ENCODE data around the gene TTC3.

TTC3 gene

DNA sequence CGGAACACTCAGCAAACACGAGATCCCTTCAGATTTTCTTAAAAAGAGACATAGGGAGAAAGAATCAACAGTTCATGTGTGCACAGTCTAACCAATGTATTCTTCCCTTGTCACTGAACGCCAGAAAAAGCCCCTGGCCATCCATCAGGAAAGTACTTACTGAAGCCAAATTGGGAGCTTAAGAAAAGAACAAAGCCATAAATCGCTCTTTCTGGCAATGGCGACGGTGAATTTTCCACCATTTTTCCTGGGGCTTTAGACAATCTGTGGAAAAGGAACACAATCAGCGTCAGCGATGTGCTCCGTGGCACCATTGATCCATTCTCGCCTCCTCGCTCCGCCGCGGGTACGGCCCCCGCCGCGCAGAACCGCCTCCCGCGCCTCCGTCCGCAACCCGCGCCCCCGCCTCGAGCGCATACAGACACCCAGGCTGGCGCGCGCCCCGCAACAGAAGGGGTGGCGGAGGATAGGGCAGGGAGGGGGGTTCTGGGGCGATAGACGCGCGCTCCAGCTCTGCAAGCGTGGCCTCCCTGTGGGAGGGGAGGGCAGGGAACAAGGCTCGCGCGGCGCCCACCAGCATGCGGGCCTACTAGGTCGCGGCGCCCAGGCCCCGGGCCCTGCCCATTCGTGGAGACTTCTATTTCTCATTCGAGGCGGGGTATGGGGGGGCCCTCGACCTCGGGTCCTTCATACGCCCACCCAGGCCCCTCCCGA lies 623 bp upstream of the TTC3 start:
- Mint-ChIP-seq H3K27me3 (no peaks in the 10 kb centered on the region), H3K27ac (peak overlapping the region; percentile 95), H3K36me3 (peaks cover 16% of the 10 kb centered on the region), H3K9me3 (no peaks in the 10 kb centered on the region), H3K4me1 (peaks cover 21% of the 10 kb centered on the region), H3K4me3 (peak overlapping the region; percentile 86)
- peak; percentile 27 for ATAC-seq (ENCODE audit: low read depth)
- DNase-seq (ENCODE audit: low spot score in 2 of 2) = no peak

DNA sequence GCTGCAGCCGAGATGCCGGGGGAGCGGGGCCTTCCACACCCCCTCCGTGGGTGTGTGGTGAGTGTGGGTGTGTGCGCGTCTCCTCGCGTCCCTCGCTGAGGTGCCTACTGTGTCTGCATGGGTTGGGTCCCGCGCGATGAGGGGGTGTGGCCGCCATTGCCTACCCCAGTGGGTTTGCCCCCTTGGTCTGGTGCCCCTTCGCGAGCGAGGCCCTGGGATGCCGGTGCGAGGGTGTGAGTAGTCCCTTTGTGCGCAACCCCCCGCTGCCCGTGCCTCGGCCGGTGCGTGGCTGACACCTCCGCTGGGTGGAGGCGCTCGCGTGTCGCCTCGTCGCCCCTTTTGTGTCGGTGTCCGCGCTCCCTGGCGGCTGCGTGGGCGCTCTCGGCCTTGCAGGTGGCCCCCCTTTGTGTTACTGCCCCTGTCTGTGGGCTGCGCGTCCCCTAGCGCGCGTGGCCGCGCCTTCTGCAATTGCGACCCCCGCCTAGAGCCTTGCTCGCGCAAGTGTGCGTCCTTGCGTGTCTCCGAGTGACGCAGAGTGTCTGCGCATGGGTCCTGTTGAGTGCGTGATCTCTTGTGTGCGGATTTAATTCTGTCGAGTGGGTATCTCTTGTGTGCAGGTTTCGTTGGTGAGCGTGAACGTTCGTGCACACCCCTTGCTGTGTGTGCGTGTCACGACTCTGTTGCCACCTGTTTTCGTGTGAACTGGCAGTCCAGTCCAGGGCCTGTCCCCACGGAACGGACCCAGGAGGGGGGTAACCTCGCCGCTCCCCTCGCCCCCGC lies 553 bp downstream of the TTC3 start:
- no peaks in the 10 kb centered on the region for H3K9me3 Mint-ChIP-seq
- H3K36me3 Mint-ChIP-seq = peaks cover 11% of the 10 kb centered on the region
- DNase-seq (ENCODE audit: low spot score in 2 of 2) (peak; percentile 74 to 83), ATAC-seq (ENCODE audit: low read depth) (peak; percentile 66)
- H3K27ac Mint-ChIP-seq = peak overlapping the region; percentile 95
- H3K27me3 Mint-ChIP-seq = no peaks in the 10 kb centered on the region
- H3K4me1 Mint-ChIP-seq = peaks cover 24% of the 10 kb centered on the region
- peak overlapping the region; percentile 96 for H3K4me3 Mint-ChIP-seq

DNA sequence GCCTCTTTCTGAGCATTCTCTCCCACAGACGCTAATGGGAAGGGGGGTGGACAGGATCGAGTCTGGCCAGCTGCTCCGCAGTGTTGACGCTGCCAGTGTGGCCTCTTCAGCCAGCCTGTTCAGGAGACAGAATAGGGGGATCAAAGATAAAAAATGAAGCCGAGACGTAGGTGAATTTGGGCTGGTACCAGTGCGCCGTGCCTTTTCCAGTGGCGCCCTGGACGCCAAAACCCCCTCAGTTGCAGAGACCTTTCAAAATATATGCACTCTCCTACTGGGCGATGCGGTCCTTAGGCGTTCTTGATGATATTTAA lies 1.1 kb downstream of the TTC3 start:
- no peaks in the 10 kb centered on the region for H3K27me3 Mint-ChIP-seq
- DNase-seq (ENCODE audit: low spot score in 2 of 2) (no peak), ATAC-seq (ENCODE audit: low read depth) (no peak)
- H3K4me3 Mint-ChIP-seq = peak overlapping the region; percentile 96
- peaks cover 1% of the 10 kb centered on the region for H3K9me3 Mint-ChIP-seq
- peaks cover 7% of the 10 kb centered on the region for H3K36me3 Mint-ChIP-seq
- H3K27ac Mint-ChIP-seq = peak overlapping the region; percentile 95
- peaks cover 26% of the 10 kb centered on the region for H3K4me1 Mint-ChIP-seq

DNA sequence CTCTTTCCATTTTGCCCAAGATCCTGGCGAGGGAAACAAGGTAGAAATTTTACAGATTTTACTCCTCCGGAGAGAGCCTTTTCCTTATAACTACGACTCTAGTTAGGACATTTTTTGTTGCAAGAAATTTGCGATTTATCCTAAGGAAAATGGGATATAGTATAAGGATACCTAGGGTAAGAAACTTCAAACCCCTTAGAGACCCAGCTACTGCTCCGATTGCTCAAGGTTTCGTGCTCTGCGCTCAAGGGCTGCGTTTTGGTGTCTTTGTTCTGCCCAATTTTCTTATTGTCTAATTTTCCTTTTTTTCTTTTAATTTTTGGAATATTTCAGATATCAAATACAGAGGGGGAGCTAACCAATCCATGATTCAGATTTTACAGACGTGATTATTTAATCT lies 1.5 kb downstream of the TTC3 start:
- DNase-seq (ENCODE audit: low spot score in 2 of 2) (no peak), ATAC-seq (ENCODE audit: low read depth) (no peak)
- peak overlapping the region; percentile 96 for H3K4me3 Mint-ChIP-seq
- H3K9me3 Mint-ChIP-seq = peaks cover 2% of the 10 kb centered on the region
- peaks cover 28% of the 10 kb centered on the region for H3K4me1 Mint-ChIP-seq
- peaks cover 7% of the 10 kb centered on the region for H3K36me3 Mint-ChIP-seq
- no peaks in the 10 kb centered on the region for H3K27me3 Mint-ChIP-seq
- H3K27ac Mint-ChIP-seq = peak overlapping the region; percentile 95

DNA sequence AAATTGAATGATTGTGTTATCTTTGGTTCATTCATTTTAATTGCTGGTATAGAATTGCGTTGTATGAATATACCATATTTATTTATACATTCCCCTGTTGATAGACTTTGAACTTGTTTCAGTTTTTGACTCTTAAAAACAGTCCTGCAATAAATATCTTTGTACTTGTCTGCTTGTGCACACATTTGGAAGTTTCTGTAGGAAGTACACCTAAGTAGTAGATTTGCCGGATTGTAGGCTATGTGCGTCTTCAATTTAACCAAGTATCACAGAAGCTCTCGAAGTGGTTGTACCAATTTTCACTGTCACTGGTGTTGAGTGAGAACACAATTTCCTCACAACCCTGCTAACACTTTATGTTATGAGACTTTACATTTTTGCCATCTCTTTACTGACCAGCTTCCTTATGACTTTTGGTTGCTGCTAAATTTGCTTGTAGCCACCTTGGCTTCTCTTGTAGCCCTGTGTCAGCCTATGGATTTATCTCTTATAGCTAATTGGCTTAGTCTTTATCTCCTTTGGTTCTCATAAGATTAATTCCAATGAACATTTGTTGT lies 2.2 kb downstream of the TTC3 start:
- ATAC-seq (ENCODE audit: low read depth) = no peak
- no peak for DNase-seq (ENCODE audit: low spot score in 2 of 2)
- no peak overlapping the region for H3K27ac Mint-ChIP-seq
- H3K27me3 Mint-ChIP-seq = no peaks in the 10 kb centered on the region
- H3K4me3 Mint-ChIP-seq = no peak overlapping the region
- H3K36me3 Mint-ChIP-seq = peaks cover 4% of the 10 kb centered on the region
- H3K9me3 Mint-ChIP-seq = peaks cover 4% of the 10 kb centered on the region
- peaks cover 25% of the 10 kb centered on the region for H3K4me1 Mint-ChIP-seq

DNA sequence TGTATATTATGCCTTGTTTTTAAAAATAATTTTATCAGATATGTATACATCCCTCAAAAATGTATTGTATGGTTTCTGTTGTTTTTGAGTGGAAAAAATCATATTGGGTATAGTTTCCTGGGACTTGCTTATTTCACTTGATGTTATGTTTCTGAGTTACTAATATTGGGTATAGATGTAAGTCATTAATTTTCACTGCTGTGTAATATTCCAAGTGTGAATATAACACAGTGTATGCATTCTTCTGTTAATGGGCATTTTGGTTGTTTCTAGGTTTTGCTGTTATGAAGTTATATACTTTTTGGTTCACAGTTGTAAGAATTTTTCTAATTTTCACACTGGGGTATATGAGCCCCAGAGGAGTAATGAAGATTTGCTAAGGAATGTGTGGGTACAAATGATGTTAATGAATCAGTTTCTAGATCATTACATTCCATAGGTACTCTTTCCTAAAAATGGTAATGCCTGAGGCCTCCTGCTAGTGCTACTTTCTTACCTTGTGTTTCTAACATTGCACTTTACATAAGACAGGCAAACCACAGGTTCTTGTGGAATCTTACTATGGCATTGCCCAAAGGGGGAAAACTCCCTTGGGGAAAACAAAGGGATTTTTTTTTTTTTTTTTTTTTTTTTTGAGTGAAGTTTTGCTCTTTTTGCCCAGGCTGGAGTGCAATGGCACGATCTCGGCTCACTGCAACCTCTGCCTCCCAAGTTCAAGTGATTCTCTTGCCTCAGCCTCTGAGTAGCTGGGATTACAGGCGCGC lies 3.2 kb downstream of the TTC3 start:
- peaks cover 4% of the 10 kb centered on the region for H3K9me3 Mint-ChIP-seq
- H3K36me3 Mint-ChIP-seq = peaks cover 4% of the 10 kb centered on the region
- DNase-seq (ENCODE audit: low spot score in 2 of 2) (no peak), ATAC-seq (ENCODE audit: low read depth) (no peak)
- H3K27me3 Mint-ChIP-seq = no peaks in the 10 kb centered on the region
- peaks cover 19% of the 10 kb centered on the region for H3K4me1 Mint-ChIP-seq
- no peak overlapping the region for H3K27ac Mint-ChIP-seq
- H3K4me3 Mint-ChIP-seq = no peak overlapping the region

DNA sequence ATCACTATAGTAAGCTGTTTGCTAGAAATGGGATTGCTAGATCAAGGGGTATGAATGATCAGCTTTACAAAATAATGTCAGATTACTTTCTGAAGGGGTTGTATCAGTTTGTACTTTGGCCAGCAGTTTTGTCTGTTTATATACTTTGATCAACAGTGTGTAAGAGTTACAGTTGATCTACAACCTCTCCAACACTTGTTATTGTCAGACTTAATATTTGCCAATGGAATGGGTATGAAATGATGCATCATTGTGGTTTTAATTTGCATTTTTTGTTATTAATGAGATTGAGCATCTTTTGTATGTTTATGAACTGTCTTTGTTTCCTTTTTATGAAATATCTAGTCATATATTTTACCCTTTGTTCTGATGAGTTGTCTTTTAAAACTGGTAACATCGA lies 4.3 kb downstream of the TTC3 start:
- DNase-seq (ENCODE audit: low spot score in 2 of 2) = no peak
- no peak overlapping the region for H3K27ac Mint-ChIP-seq

DNA sequence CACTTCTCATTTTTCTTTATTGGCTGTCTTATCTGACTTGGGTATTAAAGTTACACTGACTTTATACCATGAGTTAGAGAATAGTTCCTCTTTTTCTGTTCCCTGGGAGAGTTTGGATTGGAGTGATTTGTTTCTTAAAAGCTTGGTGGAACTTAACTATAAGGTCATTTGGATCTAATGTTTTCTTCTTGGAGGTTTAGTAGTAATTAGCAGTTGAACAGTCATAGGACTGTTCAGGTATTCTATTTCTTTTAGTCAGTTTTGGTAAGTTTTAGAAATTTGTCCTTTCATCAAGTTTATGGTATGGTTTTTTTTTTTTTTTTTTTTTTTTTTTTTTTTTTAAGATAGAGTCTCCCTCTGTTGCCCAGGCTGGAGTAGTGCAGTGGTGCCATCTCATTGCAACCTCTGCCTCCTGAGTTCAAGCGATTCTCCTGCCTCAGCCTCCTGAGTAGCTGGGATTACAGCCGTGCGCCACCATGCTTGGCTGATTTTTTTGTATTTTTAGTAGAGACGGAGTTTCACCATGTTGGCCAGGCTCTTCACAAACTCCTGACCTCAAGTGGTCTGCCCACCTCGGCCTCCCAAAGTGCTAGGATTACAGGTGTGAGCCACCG lies 6.3 kb downstream of the TTC3 start:
- ATAC-seq (ENCODE audit: low read depth) (peak; percentile 67), DNase-seq (ENCODE audit: low spot score in 2 of 2) (no peak)
- H3K36me3 Mint-ChIP-seq = peaks cover 7% of the 10 kb centered on the region
- H3K27me3 Mint-ChIP-seq = no peaks in the 10 kb centered on the region
- H3K9me3 Mint-ChIP-seq = peaks cover 4% of the 10 kb centered on the region
- H3K4me1 Mint-ChIP-seq = peaks cover 21% of the 10 kb centered on the region
- no peak overlapping the region for H3K4me3 Mint-ChIP-seq
- peak overlapping the region; percentile 57 for H3K27ac Mint-ChIP-seq

More for the DNA sequence above, 4.3 kb downstream of the TTC3 start:
- Mint-ChIP-seq H3K27me3 (no peaks in the 10 kb centered on the region), H3K9me3 (peaks cover 4% of the 10 kb centered on the region), H3K4me3 (no peak overlapping the region), H3K4me1 (peaks cover 12% of the 10 kb centered on the region), H3K36me3 (peaks cover 4% of the 10 kb centered on the region)
- no peak for ATAC-seq (ENCODE audit: low read depth)

DNA sequence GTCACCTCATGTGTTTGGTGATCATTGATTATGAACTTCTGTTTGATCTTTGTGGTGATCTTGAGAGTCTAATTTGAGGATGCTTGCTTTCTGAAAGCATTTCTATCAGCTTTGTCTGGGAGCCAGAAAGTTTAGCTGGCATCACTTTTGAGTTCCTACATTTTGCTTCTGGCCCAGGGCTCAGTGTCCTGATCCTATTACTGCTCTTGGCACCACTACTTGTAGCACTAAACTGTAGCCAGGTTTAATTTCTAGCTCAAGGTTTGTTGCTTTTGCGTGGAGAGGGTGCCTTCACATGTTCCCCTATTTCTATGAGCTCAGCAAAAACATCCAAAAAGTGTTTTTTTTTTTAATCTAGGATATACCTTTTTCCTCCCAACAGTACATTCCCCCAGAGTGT lies 9.3 kb downstream of the TTC3 start:
- Mint-ChIP-seq H3K9me3 (peaks cover 4% of the 10 kb centered on the region), H3K27ac (no peak overlapping the region), H3K4me1 (peaks cover 19% of the 10 kb centered on the region), H3K27me3 (no peaks in the 10 kb centered on the region), H3K36me3 (peaks cover 9% of the 10 kb centered on the region), H3K4me3 (no peak overlapping the region)
- ATAC-seq (ENCODE audit: low read depth) (no peak), DNase-seq (ENCODE audit: low spot score in 2 of 2) (no peak)

DNA sequence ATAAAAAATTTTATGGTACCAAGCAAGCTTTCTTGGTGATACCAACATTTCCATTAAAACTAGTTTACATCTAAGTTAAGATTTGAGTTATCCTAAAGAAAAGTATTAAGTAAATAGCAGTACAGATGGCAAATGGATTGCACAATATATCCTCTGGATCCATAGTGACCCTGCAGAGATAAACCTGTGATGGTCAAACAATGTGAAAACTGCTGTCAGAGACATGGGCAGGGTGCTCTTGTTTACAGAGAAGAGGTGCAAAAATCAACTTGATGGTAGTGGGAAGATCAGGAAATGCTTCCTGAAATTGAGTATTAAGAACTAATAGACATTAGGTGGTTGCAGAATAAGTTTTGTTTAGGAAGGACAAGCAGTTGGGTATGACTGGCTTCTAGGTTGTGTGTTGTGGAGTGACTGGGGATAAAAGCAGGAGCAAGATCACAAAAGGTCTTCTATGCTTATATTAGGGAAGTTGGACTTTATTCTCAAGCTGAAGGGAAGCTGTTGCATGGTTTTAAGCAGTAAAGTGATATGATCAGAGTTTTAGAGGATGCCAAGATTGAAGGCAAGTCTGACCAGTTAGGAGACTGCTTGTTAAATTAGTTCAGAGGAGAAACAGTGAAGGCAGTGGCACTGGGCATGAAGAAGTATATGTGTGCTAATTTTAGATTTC lies 9.9 kb downstream of the TTC3 start:
- Mint-ChIP-seq H3K36me3 (peaks cover 9% of the 10 kb centered on the region), H3K9me3 (peaks cover 4% of the 10 kb centered on the region), H3K4me1 (peaks cover 16% of the 10 kb centered on the region), H3K4me3 (peak overlapping the region; percentile 28), H3K27me3 (no peaks in the 10 kb centered on the region), H3K27ac (no peak overlapping the region)
- ATAC-seq (ENCODE audit: low read depth) (no peak), DNase-seq (ENCODE audit: low spot score in 2 of 2) (no peak)

DNA sequence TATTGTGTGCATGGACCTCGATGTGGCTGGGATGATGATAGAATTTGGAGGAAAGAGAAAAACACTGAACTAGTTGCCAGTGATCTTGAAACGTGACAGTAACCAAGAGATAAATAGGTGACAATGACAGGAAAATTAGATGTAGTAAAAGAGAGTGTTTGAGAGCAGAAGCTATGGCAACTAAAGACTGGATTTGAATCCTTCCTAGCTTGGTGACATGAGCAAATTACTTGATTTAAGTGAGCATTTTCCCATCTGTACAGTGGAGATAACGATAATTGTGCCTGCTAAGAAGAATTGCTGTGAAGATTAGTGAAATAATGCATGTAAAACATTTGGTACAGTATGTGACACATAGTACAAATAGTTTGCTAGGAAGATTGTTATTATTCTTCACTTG lies 12.7 kb downstream of the TTC3 start:
- Mint-ChIP-seq H3K27me3 (no peaks in the 10 kb centered on the region), H3K9me3 (no peaks in the 10 kb centered on the region), H3K36me3 (peaks cover 13% of the 10 kb centered on the region), H3K27ac (no peak overlapping the region), H3K4me3 (no peak overlapping the region), H3K4me1 (peaks cover 11% of the 10 kb centered on the region)
- ATAC-seq (ENCODE audit: low read depth) (no peak), DNase-seq (ENCODE audit: low spot score in 2 of 2) (no peak)

DNA sequence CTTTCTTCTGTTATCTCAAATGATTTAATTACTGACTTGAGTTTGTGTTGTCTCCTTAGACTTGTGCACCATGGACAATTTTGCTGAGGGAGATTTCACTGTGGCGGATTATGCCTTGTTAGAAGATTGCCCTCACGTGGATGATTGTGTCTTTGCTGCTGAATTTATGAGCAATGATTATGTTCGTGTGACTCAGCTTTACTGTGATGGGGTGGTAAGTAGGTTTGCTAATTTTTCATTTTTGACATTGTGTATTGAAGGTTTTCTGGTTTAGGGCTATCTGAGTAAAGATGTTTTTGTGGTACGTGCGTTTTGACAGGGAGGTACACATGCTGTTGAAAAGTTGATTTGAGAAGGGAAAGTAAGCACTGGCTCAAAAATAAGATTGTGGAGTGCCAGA lies 14.1 kb downstream of the TTC3 start:
- DNase-seq (ENCODE audit: low spot score in 2 of 2) (no peak), ATAC-seq (ENCODE audit: low read depth) (no peak)
- H3K27me3 Mint-ChIP-seq = no peaks in the 10 kb centered on the region
- peaks cover 11% of the 10 kb centered on the region for H3K4me1 Mint-ChIP-seq
- H3K9me3 Mint-ChIP-seq = no peaks in the 10 kb centered on the region
- H3K36me3 Mint-ChIP-seq = peaks cover 13% of the 10 kb centered on the region
- H3K4me3 Mint-ChIP-seq = no peak overlapping the region
- no peak overlapping the region for H3K27ac Mint-ChIP-seq

DNA sequence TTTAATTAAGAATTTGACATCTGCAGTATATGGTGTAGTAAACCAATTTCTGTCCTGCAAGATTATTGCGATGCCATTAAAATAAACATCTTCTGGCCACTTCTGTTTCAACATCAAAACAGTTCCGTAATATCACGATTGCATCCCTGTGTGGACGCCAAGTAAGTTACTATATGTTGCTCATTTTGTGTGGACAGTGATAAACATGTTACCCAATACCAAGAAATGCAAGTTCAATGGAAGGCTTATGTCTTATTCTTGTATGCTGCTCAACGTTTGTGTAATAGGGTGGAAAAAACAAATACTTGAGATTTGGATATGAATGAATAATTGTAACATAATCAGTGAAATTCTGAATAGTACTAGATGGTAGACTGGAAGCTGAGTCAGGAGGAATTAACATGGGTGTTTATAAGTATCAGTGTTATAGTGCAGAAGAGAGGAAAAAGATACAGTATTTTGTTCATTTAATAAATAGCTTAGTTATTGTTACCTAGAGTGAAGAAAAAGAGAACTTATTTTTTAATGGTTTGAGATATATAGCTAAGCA lies 15.2 kb downstream of the TTC3 start:
- Mint-ChIP-seq H3K27ac (no peak overlapping the region), H3K4me1 (peaks cover 6% of the 10 kb centered on the region), H3K27me3 (no peaks in the 10 kb centered on the region), H3K36me3 (peaks cover 13% of the 10 kb centered on the region), H3K9me3 (no peaks in the 10 kb centered on the region), H3K4me3 (no peak overlapping the region)
- ATAC-seq (ENCODE audit: low read depth) (no peak), DNase-seq (ENCODE audit: low spot score in 2 of 2) (no peak)
